Glomerular visceral epithelial cell (primary cell): Measurements from ENCODE around the gene NKAP.
A peak's percentile ranks its signal among the peaks of the same experiment; 100 is the strongest.
"Not testable (repeated sequence)": the region's sequence is repeated elsewhere in the genome, so short reads cannot be mapped to it uniquely, and the experiment has no call there.

Source experiments
- DNase-seq: peaks from one replicate; pipeline ENCODE4 v3.0.0-alpha.2; 2016; ENCODE audit errors: extremely low spot score

The NKAP gene

GRCh38 chrX:119935215-119935874, 8.2 kb downstream of the NKAP start:
- DNase-seq = no peak

DNA sequence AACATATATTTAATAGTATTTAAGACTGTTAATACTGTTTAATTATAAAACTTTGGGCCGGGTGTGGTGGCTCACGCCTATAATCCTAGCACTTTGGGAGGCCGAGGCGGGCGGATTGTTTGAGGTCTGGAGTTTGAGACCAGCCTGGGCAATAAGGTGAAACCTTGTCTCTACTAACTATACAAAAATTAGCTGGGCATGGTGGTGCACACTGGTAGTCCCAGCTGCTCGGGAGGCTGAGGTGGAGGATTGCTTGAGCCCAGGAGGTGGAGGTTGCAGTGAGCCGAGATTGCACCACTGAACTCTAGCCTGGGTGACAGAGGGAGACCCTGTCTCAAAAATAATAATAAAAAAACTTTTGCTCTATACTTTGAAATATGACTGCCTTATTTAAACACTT, 21.2 kb downstream of the NKAP start:
- DNase-seq = not testable (repeated sequence)

GRCh38 chrX:119919835-119920585, 23.5 kb downstream of the NKAP start:
- DNase-seq = no peak

- DNase-seq = no peak
Measured at GRCh38 chrX:119917877-119918276, 25.7 kb downstream of the NKAP start.

DNA sequence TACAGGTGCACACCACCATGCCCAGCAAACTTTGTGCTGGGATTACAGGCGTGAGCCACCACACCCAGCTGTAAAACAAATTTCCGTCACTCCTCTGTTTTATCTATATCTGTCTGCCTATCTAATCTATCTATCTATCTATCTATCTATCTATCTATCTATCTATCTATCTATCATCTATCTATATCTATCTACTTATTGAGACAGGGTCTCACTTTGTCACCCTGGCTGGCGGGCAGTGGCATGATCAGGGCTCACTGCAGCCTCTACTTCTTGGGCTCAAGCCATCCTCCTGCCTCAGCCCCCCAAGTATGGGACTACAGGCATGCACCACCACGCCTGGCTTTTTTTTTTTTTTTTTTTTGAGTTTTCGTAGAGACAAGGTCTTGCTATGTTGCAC, 27.2 kb downstream of the NKAP start:
- DNase-seq = no peak

DNA sequence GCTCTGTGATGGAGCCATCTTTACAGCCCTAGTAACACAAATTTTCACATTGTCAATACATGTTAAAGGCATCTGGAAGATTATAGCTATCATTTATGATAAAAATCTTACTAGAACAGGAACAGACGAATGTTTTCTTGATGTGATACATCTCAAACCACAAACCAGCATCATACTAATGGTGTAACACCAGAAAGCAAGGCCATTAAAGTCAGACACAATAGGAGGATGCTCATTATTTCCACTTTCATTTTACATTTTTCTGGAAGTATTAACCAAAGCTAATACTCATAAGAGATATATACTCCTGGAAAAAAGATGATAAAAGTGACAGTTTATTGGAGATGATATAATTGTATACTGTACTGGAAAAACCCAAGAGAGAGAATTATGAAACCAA, 42.6 kb downstream of the NKAP start:
- no peak for DNase-seq

- DNase-seq = no peak
Measured at GRCh38 chrX:119899125-119899524, 44.4 kb downstream of the NKAP start.

DNA sequence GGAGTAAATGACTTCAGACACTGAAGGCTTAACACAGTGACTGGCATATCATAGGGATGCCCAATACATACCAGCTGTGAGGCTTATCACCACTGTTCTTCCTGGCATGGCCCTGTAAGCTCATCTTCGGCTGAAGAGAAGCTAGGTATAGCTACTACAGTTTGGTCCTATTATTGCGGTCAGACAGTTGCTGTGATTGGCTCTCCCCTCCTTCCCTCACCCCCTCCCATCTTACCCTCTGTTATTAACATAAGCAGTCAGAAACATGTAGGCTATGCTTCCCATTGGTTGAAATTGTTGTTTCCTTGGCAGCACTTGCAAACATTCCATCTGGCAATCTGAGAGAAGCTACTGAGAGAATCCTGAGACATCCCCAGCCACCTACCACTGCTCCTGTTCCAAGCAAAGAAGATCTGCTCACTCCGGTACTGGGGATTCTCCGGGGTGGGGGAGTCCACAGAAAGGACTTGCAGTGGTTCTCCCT, 47.7 kb downstream of the NKAP start, which contains the start of gene AKAP14:
Gene AKAP14 (plus strand): TSS at position 51 of the 484 bp plus-strand sequence. CDS start 7,331 bp downstream, outside the sequence.
- no peak for DNase-seq

DNA sequence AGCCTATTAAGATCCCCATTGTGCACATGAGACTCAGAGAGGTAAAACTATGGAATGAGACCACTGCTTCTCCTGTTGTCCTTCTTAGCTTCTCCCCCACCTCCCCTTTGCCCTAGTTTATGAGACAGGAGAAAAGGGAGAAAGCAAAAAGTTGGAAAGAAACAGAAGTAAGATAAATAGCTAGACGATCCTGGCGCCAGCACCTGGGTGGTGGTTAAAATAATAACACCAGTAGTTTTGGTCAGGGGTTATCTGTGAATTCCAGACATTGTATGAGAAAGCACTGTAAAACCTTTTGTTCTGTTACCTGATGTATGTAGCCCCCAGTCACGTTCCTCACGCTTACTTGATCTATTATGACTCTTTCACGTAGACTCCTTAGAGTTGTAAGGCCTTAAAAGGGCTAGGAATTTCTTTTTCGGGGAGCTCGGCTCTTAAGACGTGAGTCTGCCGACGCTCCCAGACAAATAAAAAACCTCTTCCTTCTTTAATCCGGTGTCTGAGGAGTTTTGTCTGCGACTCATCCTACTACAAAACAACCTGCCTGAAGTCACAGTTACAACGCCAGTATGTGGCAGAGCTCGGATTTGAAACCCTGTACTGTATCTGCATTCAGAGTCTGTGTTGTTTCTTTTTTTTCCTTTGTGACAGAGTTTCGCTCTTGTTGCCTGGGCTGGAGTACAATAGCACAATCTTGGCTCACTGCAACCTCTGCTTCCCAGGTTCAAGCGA, 51.4 kb downstream of the NKAP start:
- not testable (repeated sequence) for DNase-seq

DNA sequence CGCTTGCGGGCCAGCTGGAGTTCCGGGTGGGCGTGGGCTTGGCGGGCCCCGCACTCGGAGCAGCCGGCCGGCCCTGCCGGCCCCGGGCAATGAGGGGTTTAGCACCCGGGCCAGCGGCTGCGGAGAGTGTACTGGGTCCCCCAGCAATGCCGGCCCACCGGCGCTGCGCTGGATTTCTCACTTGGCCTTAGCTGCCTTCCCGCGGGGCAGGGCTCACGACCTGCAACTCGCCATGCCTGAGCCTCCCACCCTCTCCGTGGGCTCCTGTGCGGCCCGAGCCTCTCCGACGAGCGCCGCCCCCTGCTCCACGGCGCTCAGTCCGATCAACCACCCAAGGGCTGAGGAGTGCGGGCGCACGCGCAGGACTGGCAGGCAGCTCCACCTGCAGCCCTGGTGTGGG, 52.9 kb downstream of the NKAP start:
- DNase-seq = not testable (repeated sequence)

DNA sequence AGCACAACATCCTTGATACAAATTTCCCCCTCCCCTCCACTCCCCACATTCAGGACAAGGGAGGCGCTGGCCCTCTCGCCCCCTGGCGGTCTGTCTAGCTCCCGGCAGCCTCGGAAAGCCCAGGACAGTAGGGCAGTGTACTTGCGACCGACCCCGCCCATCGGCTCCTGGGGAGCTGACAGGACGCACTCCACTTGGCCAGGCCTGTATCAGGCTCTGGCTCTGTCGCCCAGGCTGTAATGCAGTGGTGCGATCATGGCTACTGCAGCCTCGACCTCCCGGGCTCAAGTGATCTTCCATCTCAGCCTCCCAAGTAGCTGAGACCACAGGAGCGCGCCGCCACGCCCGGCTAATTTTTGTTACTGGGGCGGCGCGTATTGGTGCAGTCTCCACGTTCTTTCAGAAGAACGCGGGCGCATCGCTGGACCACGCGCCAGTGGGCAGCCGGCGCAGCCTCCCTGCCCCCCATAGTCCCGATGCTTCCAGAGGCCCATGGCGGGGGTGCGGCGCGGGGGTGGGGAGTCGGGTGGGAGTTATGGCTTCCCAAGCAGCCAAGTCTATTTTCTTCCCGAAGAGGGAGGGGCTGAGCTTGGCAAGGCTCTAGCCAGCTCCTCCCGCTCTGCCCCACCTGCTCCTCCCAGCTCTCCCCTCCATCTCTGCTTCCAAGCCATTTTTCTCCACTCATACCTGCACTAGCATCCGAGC, 55.7 kb downstream of the NKAP start:
- peak; percentile 54 for DNase-seq

DNA sequence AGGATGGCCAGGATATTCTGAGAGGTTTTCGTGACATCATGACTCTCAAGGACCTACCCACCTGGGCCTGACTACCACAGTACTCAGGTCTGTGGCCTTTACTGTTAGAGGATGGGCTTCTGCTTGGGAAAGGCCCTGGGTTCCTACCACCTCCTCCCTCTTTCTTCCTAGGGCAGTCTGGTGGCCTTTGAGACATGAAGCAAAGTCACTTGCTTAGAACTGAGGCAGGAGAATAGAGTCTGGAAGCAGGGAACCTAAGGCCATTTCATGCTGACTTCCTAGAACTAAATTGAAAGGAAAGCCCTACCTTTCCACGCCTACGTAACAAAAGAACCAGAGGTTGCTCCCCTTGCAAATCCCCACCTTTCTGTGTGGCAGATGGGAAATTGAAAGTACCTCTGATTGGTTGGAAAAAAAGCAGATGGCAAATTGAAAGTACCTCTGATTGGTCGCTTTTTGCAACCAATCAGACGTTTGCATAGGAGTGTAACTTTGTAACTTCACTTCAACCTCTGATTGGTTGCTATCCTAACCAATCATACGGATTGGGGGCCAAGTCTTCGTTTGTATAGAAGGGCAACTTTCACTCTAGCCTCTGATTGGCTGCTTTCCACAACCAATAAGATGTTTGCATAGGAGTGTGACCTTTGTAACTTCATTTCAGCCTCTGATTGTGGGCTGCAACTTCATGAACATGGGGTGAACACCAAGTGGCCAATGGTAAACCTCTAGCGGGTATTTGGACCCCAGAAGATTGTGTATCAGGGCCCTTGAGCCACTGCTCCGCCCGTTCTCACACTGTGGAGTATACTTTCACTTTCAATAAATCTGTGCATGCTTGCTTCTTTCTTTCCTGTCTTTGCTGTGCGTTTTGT, 57.8 kb downstream of the NKAP start:
- peak; percentile 7 for DNase-seq

GRCh38 chrX:119880552-119881437, 62.8 kb downstream of the NKAP start:
- DNase-seq = peak; percentile 53

DNA sequence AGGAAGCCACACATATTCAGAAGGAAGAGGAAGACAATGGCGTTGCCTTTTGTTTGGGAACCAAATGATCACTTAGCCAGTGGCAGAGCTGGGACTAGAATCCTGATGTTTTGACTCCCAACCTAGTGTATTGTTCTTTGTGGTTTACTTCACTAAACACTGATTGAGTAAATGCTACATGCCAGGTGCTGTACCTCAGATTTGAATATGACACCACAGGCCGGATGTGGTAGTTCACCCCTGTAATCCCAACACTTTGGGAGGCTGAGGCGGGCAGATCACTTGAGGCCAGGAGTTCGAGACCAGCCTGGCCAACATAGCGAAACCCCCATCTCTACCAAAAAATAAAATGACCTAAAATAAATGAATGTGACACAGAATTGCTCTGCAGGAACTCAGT, 63.5 kb downstream of the NKAP start:
- no peak for DNase-seq

DNA sequence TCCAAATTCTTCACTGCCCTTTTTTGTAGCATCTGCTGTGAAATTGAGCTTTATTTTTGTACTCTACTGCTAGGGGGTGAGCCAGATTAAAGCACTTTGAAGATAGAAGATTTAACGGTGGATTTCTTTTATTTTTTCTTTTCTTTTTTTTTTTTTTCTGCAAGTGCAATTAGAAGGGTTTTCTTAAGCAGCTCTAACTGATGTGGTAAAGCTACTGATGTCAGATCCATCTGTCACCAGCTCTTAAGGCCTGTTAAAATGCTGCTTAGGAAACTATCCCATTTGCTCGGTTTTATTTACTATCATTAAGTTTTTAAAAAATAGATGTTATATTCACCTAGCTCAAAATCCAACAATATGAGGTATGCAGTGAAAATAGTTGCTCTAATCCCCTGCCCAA, 64.8 kb downstream of the NKAP start:
- DNase-seq = no peak

DNA sequence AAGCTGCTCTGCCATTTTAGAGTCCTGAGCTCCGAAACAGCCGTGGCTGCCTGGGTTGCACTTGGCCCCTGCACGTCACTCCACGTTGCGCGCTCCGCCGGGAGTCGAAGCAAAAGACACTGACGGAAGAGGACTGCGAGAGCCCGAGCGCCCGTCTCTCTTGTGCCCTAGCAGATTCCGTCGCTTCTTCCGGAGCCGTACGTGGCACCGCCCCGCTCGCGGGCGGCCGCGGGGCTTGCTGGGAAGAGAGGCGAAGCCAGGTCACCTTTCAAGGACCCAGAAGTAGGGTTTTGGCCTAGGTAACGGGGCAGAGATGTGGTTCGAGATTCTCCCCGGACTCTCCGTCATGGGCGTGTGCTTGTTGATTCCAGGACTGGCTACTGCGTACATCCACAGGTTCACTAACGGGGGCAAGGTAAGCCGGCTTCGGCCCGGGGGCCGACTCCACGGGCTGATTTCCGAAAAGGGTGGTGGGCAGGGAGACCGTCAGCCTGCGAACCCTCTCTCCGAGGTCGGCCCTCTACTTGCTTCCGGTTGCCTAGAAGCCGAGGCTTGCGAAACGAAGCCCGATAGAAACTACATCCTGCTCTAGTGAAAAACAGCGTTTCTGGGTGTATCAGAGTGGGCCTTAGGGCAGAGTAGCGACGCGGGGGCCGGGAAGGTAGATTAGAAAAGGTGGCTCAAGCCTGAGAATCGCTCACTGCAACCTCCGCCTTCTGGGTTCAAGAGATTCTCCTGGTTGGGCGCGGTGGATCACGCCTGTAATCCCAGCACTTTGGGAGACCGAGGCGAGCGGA, 71.8 kb downstream of the NKAP start, which contains the start of the genes NDUFA1 and RNF113A:
Gene NDUFA1 (plus strand): TSS at position 234 of the 797 bp plus-strand sequence. CDS start 80 bp downstream, at position 314.
Gene RNF113A (minus strand): TSS at position 135 of the 797 bp plus-strand sequence. CDS start 120 bp downstream, at position 15.
- peak; percentile 86 for DNase-seq

DNA sequence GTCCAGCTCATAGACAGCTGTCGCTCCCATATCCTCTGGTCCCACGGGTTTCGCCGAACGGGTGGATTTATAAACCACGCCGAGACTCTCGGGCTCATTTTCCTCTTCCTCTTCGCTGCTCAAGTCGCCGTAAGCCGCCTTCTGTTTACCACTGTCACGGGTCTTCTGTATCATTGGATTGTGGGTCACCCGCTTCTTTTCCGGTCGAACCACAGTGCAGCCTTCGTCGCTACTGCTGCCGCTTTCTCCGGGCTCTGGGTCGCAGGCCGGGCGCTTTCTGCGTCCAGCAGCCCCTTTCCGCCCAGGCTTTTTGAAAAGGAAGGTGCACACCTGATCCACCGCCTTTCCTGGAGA, 72.3 kb downstream of the NKAP start:
- DNase-seq = peak; percentile 13
